Measurements from ENCODE around the gene GSDME. TPM values are rescaled to one million over a fixed set of nuclear protein-coding genes. Genes with fewer than 3 reads are reported as not detected.

The GSDME gene
- total RNA-seq, 1 experiment from 2014 or later: 7.6 TPM

- ATAC-seq: no peak
Measured at GRCh38 chr7:24762771-24763170, 5.5 kb upstream of the GSDME start.

More at GRCh38 chr7:24762771-24763170, 5.5 kb upstream of the GSDME start:
- Histone ChIP-seq H3K79me2 (ENCODE audit: insufficient read depth, low read length) (no peaks in the 10 kb centered on the region), H3K4me2 (ENCODE audit: low read length) (no peak overlapping the region), H3K27me3 (ENCODE audit: insufficient read depth, low read length) (no peaks in the 10 kb centered on the region), H2AFZ (ENCODE audit: low read depth, low read length, poor library complexity, severe bottlenecking) (no peak overlapping the region), H4K20me1 (ENCODE audit: insufficient read depth) (no peaks in the 10 kb centered on the region), H3K27ac (ENCODE audit: low read depth, low read length) (no peak overlapping the region), H3K4me3 (replicated peaks in 1 of 2; ENCODE audit: low read depth in 1 of 2, low read length in 2 of 2) (no peak overlapping the region), H3K9ac (ENCODE audit: low read length) (no peak overlapping the region), H3K9me2 (ENCODE audit: insufficient read depth) (no peaks in the 10 kb centered on the region), H3K36me3 (ENCODE audit: control insufficient read depth in 1 of 2, insufficient read depth in 2 of 2, low read length in 2 of 2) (no peaks in the 10 kb centered on the region), H3K4me1 (ENCODE audit: control insufficient read depth in 1 of 2, insufficient read depth in 2 of 2, low read length in 2 of 2) (peaks cover 0 to 2% of the 10 kb centered on the region in 2 experiments; a peak in 2 of 4 replicates), H3K9me3 (ENCODE audit: control insufficient read depth in 1 of 2, insufficient read depth in 1 of 2, low read depth in 1 of 2, low read length in 2 of 2) (no peaks in the 10 kb centered on the region)
- BruUV-seq (replicated peaks): no TSS peak
- ChIA-PET CTCF (no interaction called here), POLR2A (no interaction called here), RAD21 (ENCODE audit: low non-redundant PET in 1 of 2, low total read pairs in 2 of 2, uncharacterized antibody in 2 of 2, unreplicated experiment in 2 of 2) (no interaction called here)
- no peak for DNase-seq (ENCODE audit: low read depth, low spot score)
- intact Hi-C loops (cut with micrococcal nuclease): no loop called here
- TF ChIP-seq EGR1 (IDR thresholded peaks at IDR 0.05; ENCODE audit: low read depth): no peak
- TF ChIP-seq ELF1 (IDR thresholded peaks at IDR 0.05; ENCODE audit: borderline replicate concordance, low read depth): no peak
- TF ChIP-seq YY1 (IDR thresholded peaks at IDR 0.05; ENCODE audit: extremely low read depth, insufficient replicate concordance, low read depth, low read length): no peak
- no peak for TF ChIP-seq SP1 (IDR thresholded peaks at IDR 0.05; ENCODE audit: low read depth)
- TF ChIP-seq ATF3 (IDR thresholded peaks at IDR 0.05): no peak
- no peak for TF ChIP-seq SRF (IDR thresholded peaks at IDR 0.05; ENCODE audit: low read depth)
- no peak for TF ChIP-seq RAD21 (IDR thresholded peaks at IDR 0.05; ENCODE audit: low read depth)
- TF ChIP-seq CTCF (IDR thresholded peaks at IDR 0.05 in 2 of 3, conservative IDR thresholded peaks at IDR 0.05 in 1 of 3; ENCODE audit: borderline replicate concordance in 1 of 3, insufficient read depth in 1 of 3, low read depth in 2 of 3, low read length in 2 of 3): no peak
- TF ChIP-seq EZH2phosphoT487 (IDR thresholded peaks at IDR 0.05; ENCODE audit: borderline replicate concordance): no peak
- TF ChIP-seq REST (IDR thresholded peaks at IDR 0.05; ENCODE audit: low read depth): no peak
- no peak for TF ChIP-seq TCF7L2 (IDR thresholded peaks at IDR 0.05; ENCODE audit: borderline replicate concordance, extremely low read depth, insufficient read depth, insufficient read length)
- TF ChIP-seq CEBPB (IDR thresholded peaks at IDR 0.05; ENCODE audit: low read depth): no peak
- no peak for TF ChIP-seq FOSL1 (IDR thresholded peaks at IDR 0.05; ENCODE audit: low read depth)
- TF ChIP-seq SIN3A (IDR thresholded peaks at IDR 0.05; ENCODE audit: low read depth): no peak
